ENCODE data around the gene PLPP4.

The PLPP4 gene

DNA sequence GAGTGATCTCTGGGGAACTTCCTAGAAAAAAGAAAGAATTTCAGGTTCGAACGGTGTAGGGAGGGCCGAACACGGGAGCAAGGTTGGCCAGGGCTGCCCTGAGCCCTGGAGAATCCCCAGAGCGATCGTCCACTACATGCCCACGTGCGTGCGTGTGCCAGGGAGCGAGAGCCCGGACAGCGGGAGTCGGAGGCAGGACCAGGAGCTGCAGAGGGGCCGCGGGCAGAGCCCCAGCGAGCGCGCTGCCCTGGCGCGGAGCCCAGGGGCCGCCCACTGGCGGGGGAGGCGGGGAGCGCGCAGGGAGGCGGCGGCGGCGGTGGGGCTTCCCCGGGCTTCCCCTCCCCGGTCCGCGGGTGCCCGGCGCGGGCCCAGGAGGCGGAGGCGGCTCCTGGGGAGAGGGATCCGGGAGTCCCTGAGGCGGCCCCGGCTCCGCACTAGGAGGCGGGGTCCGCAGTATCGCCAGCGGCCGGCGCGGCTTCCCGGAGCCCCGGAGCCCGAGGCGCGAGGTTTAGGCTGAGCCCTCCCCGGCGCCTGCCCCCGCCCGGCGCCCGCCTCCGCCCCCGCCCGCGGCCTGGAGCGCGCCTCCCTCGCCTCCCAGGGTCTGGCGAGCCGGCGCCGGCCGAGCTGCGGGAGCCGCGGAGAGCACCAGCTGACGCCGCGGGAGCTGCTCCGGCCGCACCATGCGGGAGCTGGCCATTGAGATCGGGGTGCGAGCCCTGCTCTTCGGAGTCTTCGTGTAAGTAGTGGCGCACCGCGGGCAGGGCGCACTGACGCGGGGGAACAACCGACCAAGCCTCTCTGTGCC lies at the start of gene PLPP4:
TSS of gene PLPP4 (plus strand) at position 602 of the 805 bp plus-strand sequence. CDS start at position 681, 79 bp downstream.
- Histone ChIP-seq H3K9ac (ENCODE audit: low read length) (no peak within 1 kb of the TSS), H3K27ac (ENCODE audit: low read depth, low read length) (no peak within 1 kb of the TSS), H3K9me3 (ENCODE audit: low read length) (no peaks in the 10 kb centered on the region), H3K4me3 (ENCODE audit: low read depth in 1 of 2, low read length in 2 of 2) (peak within 1 kb of the TSS; percentile 35 to 45), H3K4me1 (ENCODE audit: insufficient read depth, low read length) (no peaks in the 10 kb centered on the region), H3K27me3 (ENCODE audit: control insufficient read depth in 1 of 2, insufficient read depth in 2 of 2, low read length in 2 of 2) (peaks cover 17 to 27% of the 10 kb centered on the region in 2 donors), H3K36me3 (ENCODE audit: insufficient read depth, low read length) (no peaks in the 10 kb centered on the region)

DNA sequence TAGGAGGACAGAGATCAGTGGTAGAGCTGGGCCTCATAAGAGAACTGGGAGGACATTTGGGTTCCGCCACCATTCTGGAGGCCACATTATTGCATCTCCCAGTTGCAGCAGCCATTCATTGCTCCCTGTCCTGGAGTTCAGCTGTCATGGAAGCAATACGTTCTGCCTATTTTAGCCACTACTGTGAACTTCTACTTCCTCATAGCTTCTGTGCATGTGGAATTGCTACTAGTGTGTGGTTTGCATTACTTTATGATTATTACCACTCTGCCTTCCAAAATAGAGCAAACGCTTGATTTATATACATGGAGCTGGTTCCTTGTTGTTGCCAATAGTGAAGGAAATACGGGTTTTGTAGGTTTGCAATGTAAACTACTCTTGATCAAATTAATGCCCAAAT lies 47.2 kb upstream of the PLPP4 start:
- Histone ChIP-seq H3K4me3 (ENCODE audit: low read depth in 1 of 2, low read length in 2 of 2) (no peak overlapping the region), H3K36me3 (ENCODE audit: insufficient read depth, low read length) (no peaks in the 10 kb centered on the region), H3K9ac (ENCODE audit: low read length) (no peak overlapping the region), H3K4me1 (ENCODE audit: insufficient read depth, low read length) (no peaks in the 10 kb centered on the region), H3K9me3 (ENCODE audit: low read length) (no peaks in the 10 kb centered on the region), H3K27me3 (ENCODE audit: control insufficient read depth in 1 of 2, insufficient read depth in 2 of 2, low read length in 2 of 2) (no peaks in the 10 kb centered on the region), H3K27ac (ENCODE audit: low read depth, low read length) (no peak overlapping the region)

DNA sequence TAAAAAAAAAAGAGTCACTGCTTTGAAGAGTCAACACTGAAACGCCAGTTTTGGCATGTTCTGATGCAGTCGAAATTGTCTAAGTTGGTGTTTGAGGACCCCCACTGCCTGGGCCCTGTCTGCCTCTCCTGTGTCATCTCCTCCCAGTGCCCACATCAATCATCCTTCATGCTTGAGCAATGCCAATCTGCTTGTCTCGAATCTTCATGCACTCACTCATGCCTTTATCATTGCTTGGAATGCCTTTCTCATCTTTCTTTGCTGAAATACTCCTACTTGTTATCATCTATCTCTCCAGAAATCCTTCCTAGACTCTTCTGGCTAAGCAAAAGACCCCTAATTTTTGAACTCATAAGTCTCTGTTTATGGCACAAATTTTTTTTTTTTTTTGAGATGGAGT lies 42.1 kb upstream of the PLPP4 start:
- Histone ChIP-seq H3K36me3 (ENCODE audit: insufficient read depth, low read length) (no peaks in the 10 kb centered on the region), H3K27ac (ENCODE audit: low read depth, low read length) (no peak overlapping the region), H3K9ac (ENCODE audit: low read length) (no peak overlapping the region), H3K9me3 (ENCODE audit: low read length) (no peaks in the 10 kb centered on the region), H3K4me1 (ENCODE audit: insufficient read depth, low read length) (no peaks in the 10 kb centered on the region), H3K27me3 (ENCODE audit: control insufficient read depth in 1 of 2, insufficient read depth in 2 of 2, low read length in 2 of 2) (no peaks in the 10 kb centered on the region), H3K4me3 (ENCODE audit: low read depth in 1 of 2, low read length in 2 of 2) (no peak overlapping the region)

DNA sequence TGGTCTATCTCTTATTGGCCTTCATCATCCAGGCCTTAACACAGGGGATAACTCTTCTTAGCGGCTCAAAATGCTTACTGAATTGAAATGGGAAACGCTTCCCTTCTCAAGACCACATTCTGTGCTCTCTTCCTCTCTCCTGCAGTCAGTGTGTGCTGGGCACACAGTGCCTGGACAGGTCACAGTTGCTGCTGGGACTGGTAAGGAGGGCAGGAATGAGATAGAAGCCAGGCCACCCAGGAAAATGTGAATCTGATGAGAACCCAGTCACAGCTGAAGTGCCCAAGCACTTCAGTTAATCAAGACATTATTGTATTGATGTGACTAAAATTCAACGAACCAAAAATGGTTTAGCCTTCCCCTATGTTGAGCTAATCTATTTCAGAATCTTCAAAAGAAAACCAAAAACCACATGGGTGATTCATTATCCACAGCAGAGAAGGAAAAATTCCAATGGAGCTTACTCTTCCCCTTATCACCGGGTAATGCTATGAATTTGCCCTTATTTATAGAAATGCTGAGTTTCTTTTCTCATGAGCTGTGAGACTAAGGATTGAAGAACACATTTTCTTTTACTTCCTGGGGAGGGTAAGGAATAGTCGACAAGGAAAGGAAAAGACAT lies 41.2 kb upstream of the PLPP4 start:
- H3K27ac ChIP-seq (ENCODE audit: low read depth, low read length): no peak overlapping the region

DNA sequence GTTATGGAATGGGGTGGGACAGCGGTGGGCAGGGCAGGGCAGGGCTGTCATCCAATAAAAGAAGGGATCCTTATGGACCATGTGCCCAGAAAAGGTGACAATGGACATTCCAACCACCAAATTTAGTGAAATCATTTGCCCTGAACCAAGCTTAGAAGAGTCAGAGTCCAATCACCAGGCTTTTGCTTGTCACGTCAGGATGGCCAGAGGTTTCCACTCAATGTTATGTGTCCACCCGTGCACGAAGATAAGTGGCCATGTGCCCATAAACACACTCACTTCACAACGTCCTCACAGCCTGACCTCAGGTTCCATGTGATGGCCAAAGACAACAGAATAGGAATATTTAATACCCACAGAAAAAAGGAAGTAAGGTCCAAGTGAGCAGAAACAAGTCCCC lies 36.6 kb upstream of the PLPP4 start:
- H3K9ac ChIP-seq (ENCODE audit: low read length): no peak overlapping the region
- no peaks in the 10 kb centered on the region for H3K4me1 ChIP-seq (ENCODE audit: insufficient read depth, low read length)

More for the DNA sequence above, 41.2 kb upstream of the PLPP4 start:
- Histone ChIP-seq H3K27me3 (ENCODE audit: control insufficient read depth in 1 of 2, insufficient read depth in 2 of 2, low read length in 2 of 2) (no peaks in the 10 kb centered on the region), H3K9me3 (ENCODE audit: low read length) (no peaks in the 10 kb centered on the region), H3K4me1 (ENCODE audit: insufficient read depth, low read length) (no peaks in the 10 kb centered on the region), H3K36me3 (ENCODE audit: insufficient read depth, low read length) (no peaks in the 10 kb centered on the region), H3K4me3 (ENCODE audit: low read depth in 1 of 2, low read length in 2 of 2) (no peak overlapping the region), H3K9ac (ENCODE audit: low read length) (no peak overlapping the region)

DNA sequence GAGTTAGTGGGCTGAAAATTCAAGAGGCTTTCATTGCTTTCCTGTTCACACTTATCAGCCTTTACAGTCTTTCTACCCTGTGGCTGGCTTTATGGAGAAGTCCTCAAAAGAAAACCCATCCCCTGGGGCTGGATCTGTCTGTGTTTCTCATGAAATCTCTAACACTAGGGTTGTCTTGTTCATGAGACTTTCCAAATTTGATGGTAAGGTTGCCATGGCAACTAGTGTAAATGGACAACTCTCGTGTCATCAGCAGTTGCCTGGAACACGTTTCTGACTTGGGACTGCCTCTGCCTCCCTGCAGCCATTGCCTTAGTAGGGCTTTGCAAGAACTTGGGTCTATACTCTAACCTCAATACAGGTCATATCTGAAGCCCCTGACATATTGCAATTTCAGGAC lies 35.8 kb upstream of the PLPP4 start:
- no peak overlapping the region for H3K9ac ChIP-seq (ENCODE audit: low read length)
- no peaks in the 10 kb centered on the region for H3K27me3 ChIP-seq (ENCODE audit: control insufficient read depth in 1 of 2, insufficient read depth in 2 of 2, low read length in 2 of 2)
- H3K4me1 ChIP-seq (ENCODE audit: insufficient read depth, low read length): no peaks in the 10 kb centered on the region
- no peaks in the 10 kb centered on the region for H3K9me3 ChIP-seq (ENCODE audit: low read length)
- no peak overlapping the region for H3K4me3 ChIP-seq (ENCODE audit: low read depth in 1 of 2, low read length in 2 of 2)
- no peaks in the 10 kb centered on the region for H3K36me3 ChIP-seq (ENCODE audit: insufficient read depth, low read length)
- H3K27ac ChIP-seq (ENCODE audit: low read depth, low read length): no peak overlapping the region

More for the DNA sequence above, 36.6 kb upstream of the PLPP4 start:
- no peak overlapping the region for H3K4me3 ChIP-seq (ENCODE audit: low read depth in 1 of 2, low read length in 2 of 2)
- no peaks in the 10 kb centered on the region for H3K27me3 ChIP-seq (ENCODE audit: control insufficient read depth in 1 of 2, insufficient read depth in 2 of 2, low read length in 2 of 2)
- no peak overlapping the region for H3K27ac ChIP-seq (ENCODE audit: low read depth, low read length)
- no peaks in the 10 kb centered on the region for H3K36me3 ChIP-seq (ENCODE audit: insufficient read depth, low read length)
- H3K9me3 ChIP-seq (ENCODE audit: low read length): no peaks in the 10 kb centered on the region

DNA sequence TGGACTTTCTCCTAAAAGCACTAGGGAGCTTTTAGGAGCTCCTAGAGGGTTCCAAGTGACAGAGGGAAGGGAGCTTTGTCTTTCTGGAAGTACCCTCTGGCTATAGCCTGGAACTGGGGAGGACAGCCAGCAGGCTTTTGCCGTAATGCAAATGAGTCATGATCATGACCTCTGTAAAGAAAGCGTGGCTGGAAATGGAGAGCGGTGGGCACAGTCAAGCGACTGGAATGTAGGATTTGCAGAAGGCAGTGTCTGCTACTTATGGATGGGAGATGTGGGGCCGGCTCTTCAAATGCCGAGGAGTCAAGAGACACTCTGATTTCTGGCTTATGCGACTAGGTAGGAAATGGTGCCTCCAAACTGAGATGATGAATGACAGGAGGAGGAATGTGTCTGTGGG lies 34.6 kb upstream of the PLPP4 start:
- no peaks in the 10 kb centered on the region for H3K27me3 ChIP-seq (ENCODE audit: control insufficient read depth in 1 of 2, insufficient read depth in 2 of 2, low read length in 2 of 2)
- H3K36me3 ChIP-seq (ENCODE audit: insufficient read depth, low read length): no peaks in the 10 kb centered on the region
- no peaks in the 10 kb centered on the region for H3K4me1 ChIP-seq (ENCODE audit: insufficient read depth, low read length)
- H3K4me3 ChIP-seq (ENCODE audit: low read depth in 1 of 2, low read length in 2 of 2): no peak overlapping the region
- H3K27ac ChIP-seq (ENCODE audit: low read depth, low read length): no peak overlapping the region
- H3K9me3 ChIP-seq (ENCODE audit: low read length): no peaks in the 10 kb centered on the region
- no peak overlapping the region for H3K9ac ChIP-seq (ENCODE audit: low read length)

DNA sequence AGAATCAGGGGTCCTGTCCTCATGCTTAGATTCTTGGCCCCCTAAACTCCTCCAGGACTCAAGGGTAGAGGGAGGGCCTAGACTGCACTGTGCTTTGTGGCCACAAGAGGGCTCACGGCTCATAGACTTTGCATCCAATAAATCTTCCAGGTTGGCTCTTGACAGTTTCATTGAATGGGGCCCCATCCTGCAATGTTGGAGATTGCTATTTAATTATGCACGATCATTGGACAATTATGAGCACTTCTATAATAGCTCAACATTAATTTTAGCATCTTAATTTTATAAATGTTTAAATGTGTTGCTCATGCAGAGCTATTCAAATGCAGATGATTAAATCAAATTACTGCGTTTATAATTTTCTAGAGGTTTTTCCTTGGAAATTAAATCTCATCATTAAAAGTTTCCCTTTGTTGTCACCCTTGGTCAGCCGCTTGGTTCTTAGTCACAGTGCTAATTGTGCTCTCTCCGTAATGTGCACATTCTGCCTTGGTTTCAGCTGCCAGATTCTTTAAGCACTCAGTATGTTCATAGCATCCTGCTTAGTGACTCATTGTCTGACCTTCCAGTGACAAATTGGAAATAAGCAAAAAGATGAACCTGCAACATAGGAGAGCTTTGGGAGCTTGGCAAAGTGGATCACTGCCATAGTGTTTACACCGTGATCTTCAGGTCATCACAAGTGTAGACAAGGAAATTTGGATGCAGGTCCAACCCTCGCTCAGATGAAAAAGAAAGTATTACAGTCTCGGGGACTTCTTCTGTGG lies 33.4 kb upstream of the PLPP4 start:
- H3K9me3 ChIP-seq (ENCODE audit: low read length): no peaks in the 10 kb centered on the region
- no peaks in the 10 kb centered on the region for H3K4me1 ChIP-seq (ENCODE audit: insufficient read depth, low read length)
- no peak overlapping the region for H3K4me3 ChIP-seq (ENCODE audit: low read depth in 1 of 2, low read length in 2 of 2)
- H3K27ac ChIP-seq (ENCODE audit: low read depth, low read length): no peak overlapping the region
- H3K36me3 ChIP-seq (ENCODE audit: insufficient read depth, low read length): no peaks in the 10 kb centered on the region
- no peaks in the 10 kb centered on the region for H3K27me3 ChIP-seq (ENCODE audit: control insufficient read depth in 1 of 2, insufficient read depth in 2 of 2, low read length in 2 of 2)
- H3K9ac ChIP-seq (ENCODE audit: low read length): no peak overlapping the region

DNA sequence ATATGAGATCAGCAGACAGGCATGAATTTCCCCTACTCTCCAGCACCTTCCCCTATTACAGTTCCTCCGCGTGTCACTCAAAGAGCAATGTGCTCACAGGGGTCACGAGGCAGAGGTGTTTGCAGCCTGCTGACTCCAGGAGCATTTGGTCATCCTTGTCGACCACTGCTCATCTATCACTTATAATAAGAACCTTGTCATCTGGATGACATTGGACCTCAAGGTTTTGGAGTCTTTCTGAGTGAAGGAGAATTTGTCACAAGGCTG lies 32.9 kb upstream of the PLPP4 start:
- Histone ChIP-seq H3K36me3 (ENCODE audit: insufficient read depth, low read length) (no peaks in the 10 kb centered on the region), H3K9ac (ENCODE audit: low read length) (no peak overlapping the region), H3K4me1 (ENCODE audit: insufficient read depth, low read length) (no peaks in the 10 kb centered on the region), H3K4me3 (ENCODE audit: low read depth in 1 of 2, low read length in 2 of 2) (no peak overlapping the region), H3K27me3 (ENCODE audit: control insufficient read depth in 1 of 2, insufficient read depth in 2 of 2, low read length in 2 of 2) (no peaks in the 10 kb centered on the region), H3K9me3 (ENCODE audit: low read length) (no peaks in the 10 kb centered on the region), H3K27ac (ENCODE audit: low read depth, low read length) (no peak overlapping the region)

DNA sequence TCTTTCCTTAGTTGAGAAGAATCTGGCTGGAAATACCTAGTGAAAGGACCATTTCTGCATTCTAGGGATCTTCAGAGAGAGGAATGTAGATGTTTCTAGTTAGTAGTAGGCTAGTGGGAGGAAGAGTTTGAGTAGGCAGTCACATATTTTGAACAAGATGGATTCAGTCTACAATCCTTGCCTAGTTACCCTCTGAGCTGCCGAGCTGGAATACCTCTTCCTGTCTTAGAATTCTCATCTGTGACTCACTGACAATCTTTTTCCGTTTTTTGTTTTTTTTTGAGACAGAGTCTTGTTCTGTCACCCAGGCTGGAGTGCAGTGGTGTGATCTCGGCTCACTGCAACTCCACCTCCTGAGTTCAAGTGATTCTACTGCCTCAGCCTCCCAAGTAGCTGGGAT lies 30.7 kb upstream of the PLPP4 start:
- no peaks in the 10 kb centered on the region for H3K4me1 ChIP-seq (ENCODE audit: insufficient read depth, low read length)
- H3K9me3 ChIP-seq (ENCODE audit: low read length): no peaks in the 10 kb centered on the region
- no peaks in the 10 kb centered on the region for H3K36me3 ChIP-seq (ENCODE audit: insufficient read depth, low read length)
- H3K4me3 ChIP-seq (ENCODE audit: low read depth in 1 of 2, low read length in 2 of 2): no peak overlapping the region
- H3K27ac ChIP-seq (ENCODE audit: low read depth, low read length): no peak overlapping the region
- H3K27me3 ChIP-seq (ENCODE audit: control insufficient read depth in 1 of 2, insufficient read depth in 2 of 2, low read length in 2 of 2): no peaks in the 10 kb centered on the region
- H3K9ac ChIP-seq (ENCODE audit: low read length): no peak overlapping the region

DNA sequence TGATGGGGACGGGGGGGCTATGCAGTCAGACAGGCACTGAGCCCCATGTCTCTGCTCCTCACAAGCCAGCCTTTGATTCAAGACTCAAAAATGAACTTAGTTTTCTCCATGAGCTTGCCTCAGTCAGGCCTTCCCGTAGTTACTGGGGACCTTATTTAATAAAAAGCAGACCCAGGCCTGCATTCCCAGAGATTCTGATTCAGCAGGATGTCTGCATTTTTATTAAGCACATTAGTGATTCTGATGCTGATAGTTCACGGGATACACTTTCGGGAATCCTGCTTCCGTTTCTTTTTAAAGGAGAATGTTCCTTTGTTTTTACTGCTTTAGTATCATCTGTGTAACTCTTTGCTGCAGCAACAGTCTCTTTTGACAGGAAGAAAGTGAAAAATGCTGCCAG lies 28.3 kb upstream of the PLPP4 start:
- H3K4me1 ChIP-seq (ENCODE audit: insufficient read depth, low read length): no peaks in the 10 kb centered on the region
- no peaks in the 10 kb centered on the region for H3K36me3 ChIP-seq (ENCODE audit: insufficient read depth, low read length)
- H3K4me3 ChIP-seq (ENCODE audit: low read depth in 1 of 2, low read length in 2 of 2): no peak overlapping the region
- H3K9me3 ChIP-seq (ENCODE audit: low read length): no peaks in the 10 kb centered on the region
- no peak overlapping the region for H3K27ac ChIP-seq (ENCODE audit: low read depth, low read length)
- no peaks in the 10 kb centered on the region for H3K27me3 ChIP-seq (ENCODE audit: control insufficient read depth in 1 of 2, insufficient read depth in 2 of 2, low read length in 2 of 2)
- H3K9ac ChIP-seq (ENCODE audit: low read length): no peak overlapping the region
